HEK293 (cell line): ENCODE measurements around the gene DAG1.
A peak's percentile ranks its signal among the peaks of the same experiment; 100 is the strongest.

Experiments used
- CTCF ChIA-PET: fragments of 350-600 bp; formaldehyde crosslinking; extraction: SDS; loops from one replicate; lab custom pipeline; 2021; ENCODE audit warnings: antibody characterized with exemption; lab: Yijun Ruan, JAX
- POLR2A ChIA-PET: fragments of 300-600 bp; formaldehyde crosslinking; extraction: SDS; loops from one replicate; lab custom pipeline; 2020; ENCODE audit warnings: antibody characterized with exemption, inconsistent platforms; lab: Yijun Ruan, JAX
- H3K27ac ChIP-seq: fragments of 200-500 bp; sonication (Bioruptor generic); 2 replicates; pipeline ENCODE4 v1.5.1; 2014; ENCODE audit warnings: low read depth, low read length, control low read depth, inconsistent platforms; ENCODE audit errors: extremely low read depth
- H3K36me3 ChIP-seq, 2 experiments: fragments of 200-500 bp in 1 of 2; sonication (Bioruptor generic) in 1 of 2; 1 replicate in 1 of 2; 2 replicates in 1 of 2; pipeline ENCODE4 v1.5.1; 2014 to 2017; ENCODE audit warnings: inconsistent platforms in 2 of 2, low read length in 2 of 2; ENCODE audit not compliant: control insufficient read depth in 2 of 2, insufficient read depth in 1 of 2
- H3K4me1 ChIP-seq: fragments of 200-500 bp; sonication (Bioruptor generic); 2 replicates; pipeline ENCODE4 v1.5.1; 2014; ENCODE audit warnings: mild to moderate bottlenecking, low read length, inconsistent platforms; ENCODE audit not compliant: control insufficient read depth, insufficient read depth
- H3K4me3 ChIP-seq: 2 replicates; pipeline ENCODE4 v1.5.1; 2011; ENCODE audit warnings: low read depth, mild to moderate bottlenecking, control low read depth, low read length, moderate library complexity
- H3K9me3 ChIP-seq: fragments of 200-500 bp; sonication (Bioruptor generic); 2 replicates; pipeline ENCODE4 v1.5.1; 2014; ENCODE audit warnings: low read depth, low read length, inconsistent platforms; ENCODE audit not compliant: control insufficient read depth, insufficient read depth
- GLI2 ChIP-seq: fragments of 450-650 bp; formaldehyde crosslinking; IDR thresholded peaks from 2 replicates; pipeline ENCODE4; 2017; ENCODE audit warnings: missing biosample characterization, missing genetic modification characterization, low read depth, borderline replicate concordance
- HOXC10 ChIP-seq: sonication (generic); formaldehyde crosslinking; IDR thresholded peaks from 2 replicates; pipeline ENCODE4 v1.8.1; 2023; ENCODE audit warnings: mild to moderate bottlenecking, missing genetic modification reagents
- KLF7 ChIP-seq: fragments of 450-650 bp; formaldehyde crosslinking; IDR thresholded peaks from 2 replicates; pipeline ENCODE4 v1.5.1; 2016; ENCODE audit warnings: missing biosample characterization, missing genetic modification characterization, borderline replicate concordance
- REPIN1 ChIP-seq: fragments of 450-650 bp; formaldehyde crosslinking; IDR thresholded peaks from 2 replicates; pipeline ENCODE4 v1.5.1; 2017; ENCODE audit warnings: missing biosample characterization, missing genetic modification characterization, low read depth
- SCRT2 ChIP-seq: fragments of 450-650 bp; formaldehyde crosslinking; IDR thresholded peaks from 2 replicates; pipeline ENCODE4 v1.5.1; 2016; ENCODE audit warnings: missing biosample characterization, missing genetic modification characterization
- ZBTB17 ChIP-seq: fragments of 450-650 bp; formaldehyde crosslinking; IDR thresholded peaks from 2 replicates; pipeline ENCODE4 v1.5.1; 2016; ENCODE audit warnings: missing biosample characterization, missing genetic modification characterization
- ZBTB21 ChIP-seq: fragments of 450-650 bp; formaldehyde crosslinking; IDR thresholded peaks from 2 replicates; pipeline ENCODE4 v1.5.1; 2017; ENCODE audit warnings: missing biosample characterization, missing genetic modification characterization
- ZFHX2 ChIP-seq: fragments of 450-650 bp; formaldehyde crosslinking; conservative IDR thresholded peaks from 2 replicates; pipeline ENCODE4 v1.5.1; 2016; ENCODE audit warnings: missing biosample characterization, missing genetic modification characterization
- ZNF132 ChIP-seq: fragments of 450-650 bp; formaldehyde crosslinking; IDR thresholded peaks from 2 replicates; pipeline ENCODE4 v1.5.1; 2017; ENCODE audit warnings: missing biosample characterization, missing genetic modification characterization, borderline replicate concordance
- ZNF157 ChIP-seq: fragments of 450-650 bp; formaldehyde crosslinking; IDR thresholded peaks from 2 replicates; pipeline ENCODE4 v1.5.1; 2016; ENCODE audit warnings: missing biosample characterization, missing genetic modification characterization
- ZNF202 ChIP-seq: fragments of 450-650 bp; formaldehyde crosslinking; IDR thresholded peaks from 2 replicates; pipeline ENCODE4 v1.5.1; 2016; ENCODE audit warnings: missing biosample characterization, missing genetic modification characterization, borderline replicate concordance
- ZNF24 ChIP-seq: fragments of 450-650 bp; formaldehyde crosslinking; IDR thresholded peaks from 2 replicates; pipeline ENCODE4 v1.5.1; 2016; ENCODE audit warnings: missing biosample characterization, missing genetic modification characterization
- ZNF248 ChIP-seq: fragments of 450-650 bp; formaldehyde crosslinking; IDR thresholded peaks from 2 replicates; pipeline ENCODE4 v1.5.1; 2017; ENCODE audit warnings: missing biosample characterization, missing genetic modification characterization
- ZNF311 ChIP-seq: fragments of 450-650 bp; formaldehyde crosslinking; IDR thresholded peaks from 2 replicates; pipeline ENCODE4 v1.5.1; 2017; ENCODE audit warnings: missing biosample characterization, missing genetic modification characterization, borderline replicate concordance
- ZNF335 ChIP-seq: fragments of 450-650 bp; formaldehyde crosslinking; conservative IDR thresholded peaks from 2 replicates; pipeline ENCODE4 v1.5.1; 2016; ENCODE audit warnings: missing biosample characterization, missing genetic modification characterization
- ZNF366 ChIP-seq: fragments of 450-650 bp; formaldehyde crosslinking; conservative IDR thresholded peaks from 2 replicates; pipeline ENCODE4 v1.5.1; 2016; ENCODE audit warnings: missing biosample characterization, missing genetic modification characterization
- ZNF394 ChIP-seq: fragments of 450-650 bp; formaldehyde crosslinking; IDR thresholded peaks from 2 replicates; pipeline ENCODE4 v1.5.1; 2016; ENCODE audit warnings: missing biosample characterization, missing genetic modification characterization, mild to moderate bottlenecking, moderate library complexity, borderline replicate concordance
- ZNF423 ChIP-seq: fragments of 450-650 bp; formaldehyde crosslinking; IDR thresholded peaks from 2 replicates; pipeline ENCODE4 v1.5.1; 2016; ENCODE audit warnings: missing biosample characterization, missing genetic modification characterization
- ZNF544 ChIP-seq: fragments of 450-650 bp; formaldehyde crosslinking; IDR thresholded peaks from 2 replicates; pipeline ENCODE4 v1.5.0; 2017; ENCODE audit warnings: missing biosample characterization, missing genetic modification characterization
- ZNF623 ChIP-seq: fragments of 450-650 bp; formaldehyde crosslinking; IDR thresholded peaks from 2 replicates; pipeline ENCODE4 v1.5.1; 2016; ENCODE audit warnings: missing biosample characterization, missing genetic modification characterization
- ZNF626 ChIP-seq: fragments of 450-650 bp; sonication (Bioruptor Pico); formaldehyde crosslinking; IDR thresholded peaks from 2 replicates; pipeline ENCODE4 v1.5.1; 2018; ENCODE audit warnings: missing biosample characterization, missing genetic modification characterization, inconsistent platforms
- ZSCAN23 ChIP-seq: fragments of 450-650 bp; formaldehyde crosslinking; IDR thresholded peaks from 2 replicates; pipeline ENCODE4 v1.5.1; 2016; ENCODE audit warnings: missing biosample characterization, missing genetic modification characterization
- TF ChIP-seq, protein P1 (sequence below): fragments of 450-650 bp; formaldehyde crosslinking; IDR thresholded peaks from 2 replicates; pipeline ENCODE4 v1.5.1; 2017; ENCODE audit warnings: missing biosample characterization, missing genetic modification characterization
- TF ChIP-seq, protein P2 (sequence below): fragments of 450-650 bp; formaldehyde crosslinking; IDR thresholded peaks from 2 replicates; pipeline ENCODE4 v1.5.1; 2016; ENCODE audit warnings: missing biosample characterization, missing genetic modification characterization
- TF ChIP-seq, protein P3 (sequence below): fragments of 450-650 bp; formaldehyde crosslinking; IDR thresholded peaks from 2 replicates; pipeline ENCODE4 v1.5.1; 2016; ENCODE audit warnings: missing biosample characterization, missing genetic modification characterization, borderline replicate concordance
- TF ChIP-seq, protein P4 (sequence below): fragments of 450-650 bp; formaldehyde crosslinking; IDR thresholded peaks from 2 replicates; pipeline ENCODE4 v1.5.1; 2016; ENCODE audit warnings: missing biosample characterization, missing genetic modification characterization
- TF ChIP-seq, protein P5 (sequence below): fragments of 450-650 bp; formaldehyde crosslinking; IDR thresholded peaks from 2 replicates; pipeline ENCODE4 v1.5.1; 2017; ENCODE audit warnings: missing biosample characterization, missing genetic modification characterization

The DAG1 gene

DNA sequence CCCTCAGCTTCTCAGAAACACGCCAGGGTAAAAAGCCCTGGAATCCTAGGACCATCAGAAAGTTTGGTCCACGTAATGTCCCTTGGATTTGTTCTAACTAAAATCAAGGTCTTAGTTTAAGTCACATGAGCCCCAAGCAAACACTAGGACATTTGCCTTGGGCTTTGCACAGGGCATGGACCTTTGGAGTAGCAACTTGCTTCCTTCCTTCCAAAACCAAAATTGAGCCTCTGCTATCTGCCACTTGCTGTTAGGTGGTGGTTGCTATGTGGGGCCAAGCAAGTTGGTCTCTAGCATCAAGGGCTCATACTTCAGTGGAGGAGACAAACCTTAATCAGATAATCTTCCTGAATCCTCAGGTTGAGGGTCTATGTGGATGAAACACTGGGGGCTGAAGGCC is 4.0 kb upstream of the DAG1 start:
- POLR2A ChIA-PET = no interaction called here
- H3K27ac ChIP-seq = no peak overlapping the region

DNA sequence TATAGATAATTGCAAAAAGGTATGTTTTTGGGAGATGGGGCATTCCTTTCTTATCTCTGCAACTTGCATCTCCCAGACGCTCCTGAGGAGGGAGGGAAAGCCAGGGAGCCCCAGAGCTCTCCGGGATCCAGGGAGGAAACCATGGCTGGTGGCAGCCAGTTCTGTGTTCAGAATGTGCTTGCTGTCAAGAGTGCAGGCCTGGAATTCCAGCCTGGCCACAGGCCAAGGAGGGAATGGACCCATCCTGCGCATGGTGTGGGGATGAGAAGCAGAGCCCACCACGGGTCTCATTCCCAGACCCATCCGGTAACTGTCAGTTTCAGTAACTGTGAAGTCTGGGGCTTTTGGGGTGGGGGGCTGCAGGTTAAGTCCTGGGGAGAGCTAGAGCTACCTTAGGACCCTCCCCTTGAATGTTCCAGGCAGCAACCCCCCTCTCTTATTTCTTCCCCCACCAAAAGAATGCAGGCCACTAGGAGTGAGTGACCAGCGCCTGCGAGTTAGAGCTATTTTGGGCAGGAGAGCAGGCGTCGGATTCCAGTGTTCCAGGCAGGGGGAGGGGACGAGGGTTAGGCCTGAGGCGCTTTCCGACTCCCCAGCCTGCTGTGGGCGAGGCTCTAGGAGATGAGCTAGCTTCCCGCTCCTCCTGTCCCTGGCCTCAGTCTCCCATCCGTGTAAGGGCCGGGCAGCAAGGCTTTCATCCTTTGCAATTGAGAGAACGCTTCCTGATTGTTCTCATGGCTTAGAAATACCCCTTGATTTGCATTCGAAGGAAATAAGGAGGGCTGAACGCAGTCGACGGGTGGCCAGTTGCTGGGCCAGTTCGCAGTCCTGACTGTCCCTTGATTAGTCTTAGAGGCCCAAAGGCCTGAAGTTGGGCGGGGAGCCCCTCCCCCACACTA is 781 bp upstream of the DAG1 start:
- ChIA-PET CTCF (interaction anchor here (1.1 to 2.8 kb wide), 2 partner anchors 70 to 202 kb away, joined by 3 to 8 read pairs; no protein-coding TSS in a partner anchor), POLR2A (interaction anchor here (0.5 to 2.2 kb wide), 12 partner anchors 8 to 490 kb away, joined by 3 to 8 read pairs (median 4); partner anchors contain the start of genes IMPDH2, LAMB2, NICN1 and RHOA)
- no peaks in the 10 kb centered on the region for H3K9me3 ChIP-seq
- H3K4me1 ChIP-seq = peaks cover 6% of the 10 kb centered on the region; the same call in 1 of the 2 replicates
- H3K27ac ChIP-seq = peak overlapping the region; percentile 51; the same call in 1 of the 2 replicates
- H3K4me3 ChIP-seq = peak overlapping the region; percentile 56
- H3K36me3 ChIP-seq = peaks cover 0 to 3% of the 10 kb centered on the region in 2 experiments; a peak in 2 of 3 replicates
- TF ChIP-seq, protein P1, sequence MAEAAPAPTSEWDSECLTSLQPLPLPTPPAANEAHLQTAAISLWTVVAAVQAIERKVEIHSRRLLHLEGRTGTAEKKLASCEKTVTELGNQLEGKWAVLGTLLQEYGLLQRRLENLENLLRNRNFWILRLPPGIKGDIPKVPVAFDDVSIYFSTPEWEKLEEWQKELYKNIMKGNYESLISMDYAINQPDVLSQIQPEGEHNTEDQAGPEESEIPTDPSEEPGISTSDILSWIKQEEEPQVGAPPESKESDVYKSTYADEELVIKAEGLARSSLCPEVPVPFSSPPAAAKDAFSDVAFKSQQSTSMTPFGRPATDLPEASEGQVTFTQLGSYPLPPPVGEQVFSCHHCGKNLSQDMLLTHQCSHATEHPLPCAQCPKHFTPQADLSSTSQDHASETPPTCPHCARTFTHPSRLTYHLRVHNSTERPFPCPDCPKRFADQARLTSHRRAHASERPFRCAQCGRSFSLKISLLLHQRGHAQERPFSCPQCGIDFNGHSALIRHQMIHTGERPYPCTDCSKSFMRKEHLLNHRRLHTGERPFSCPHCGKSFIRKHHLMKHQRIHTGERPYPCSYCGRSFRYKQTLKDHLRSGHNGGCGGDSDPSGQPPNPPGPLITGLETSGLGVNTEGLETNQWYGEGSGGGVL (tag by site-specific recombination) = peak; percentile 87
- TF ChIP-seq ZNF202 (tag by site-specific recombination) (no peak), REPIN1 (tag by site-specific recombination) (no peak), ZBTB17 (tag by site-specific recombination) (peak; percentile 26; the same call in 1 of the 2 replicates), ZNF544 (tag by site-specific recombination) (no peak), KLF7 (0 out of 2 replicates have a peak, but pooled peaks have one; percentile 66), ZNF248 (tag by site-specific recombination) (no peak), GLI2 (tag by site-specific recombination) (no peak), ZNF394 (tag by site-specific recombination) (peak; percentile 16; the same call in 1 of the 2 replicates)
- TF ChIP-seq, protein P2, sequence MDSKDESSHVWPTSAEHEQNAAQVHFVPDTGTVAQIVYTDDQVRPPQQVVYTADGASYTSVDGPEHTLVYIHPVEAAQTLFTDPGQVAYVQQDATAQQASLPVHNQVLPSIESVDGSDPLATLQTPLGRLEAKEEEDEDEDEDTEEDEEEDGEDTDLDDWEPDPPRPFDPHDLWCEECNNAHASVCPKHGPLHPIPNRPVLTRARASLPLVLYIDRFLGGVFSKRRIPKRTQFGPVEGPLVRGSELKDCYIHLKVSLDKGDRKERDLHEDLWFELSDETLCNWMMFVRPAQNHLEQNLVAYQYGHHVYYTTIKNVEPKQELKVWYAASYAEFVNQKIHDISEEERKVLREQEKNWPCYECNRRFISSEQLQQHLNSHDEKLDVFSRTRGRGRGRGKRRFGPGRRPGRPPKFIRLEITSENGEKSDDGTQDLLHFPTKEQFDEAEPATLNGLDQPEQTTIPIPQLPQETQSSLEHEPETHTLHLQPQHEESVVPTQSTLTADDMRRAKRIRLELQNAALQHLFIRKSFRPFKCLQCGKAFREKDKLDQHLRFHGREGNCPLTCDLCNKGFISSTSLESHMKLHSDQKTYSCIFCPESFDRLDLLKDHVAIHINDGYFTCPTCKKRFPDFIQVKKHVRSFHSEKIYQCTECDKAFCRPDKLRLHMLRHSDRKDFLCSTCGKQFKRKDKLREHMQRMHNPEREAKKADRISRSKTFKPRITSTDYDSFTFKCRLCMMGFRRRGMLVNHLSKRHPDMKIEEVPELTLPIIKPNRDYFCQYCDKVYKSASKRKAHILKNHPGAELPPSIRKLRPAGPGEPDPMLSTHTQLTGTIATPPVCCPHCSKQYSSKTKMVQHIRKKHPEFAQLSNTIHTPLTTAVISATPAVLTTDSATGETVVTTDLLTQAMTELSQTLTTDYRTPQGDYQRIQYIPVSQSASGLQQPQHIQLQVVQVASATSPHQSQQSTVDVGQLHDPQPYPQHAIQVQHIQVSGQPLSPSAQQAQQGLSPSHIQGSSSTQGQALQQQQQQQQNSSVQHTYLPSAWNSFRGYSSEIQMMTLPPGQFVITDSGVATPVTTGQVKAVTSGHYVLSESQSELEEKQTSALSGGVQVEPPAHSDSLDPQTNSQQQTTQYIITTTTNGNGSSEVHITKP (tag by site-specific recombination) = peak; percentile 22; the same call in 1 of the 2 replicates

More for the DNA sequence above, 4.0 kb upstream of the DAG1 start:
- H3K36me3 ChIP-seq = no peaks in the 10 kb centered on the region
- CTCF ChIA-PET = no interaction called here
- no peak overlapping the region for H3K4me3 ChIP-seq
- H3K9me3 ChIP-seq = no peaks in the 10 kb centered on the region
- TF ChIP-seq ZSCAN23 = no peak
- TF ChIP-seq ZNF623 (tag by site-specific recombination) = no peak
- TF ChIP-seq ZBTB21 (tag by site-specific recombination) = no peak
- TF ChIP-seq, protein P3, sequence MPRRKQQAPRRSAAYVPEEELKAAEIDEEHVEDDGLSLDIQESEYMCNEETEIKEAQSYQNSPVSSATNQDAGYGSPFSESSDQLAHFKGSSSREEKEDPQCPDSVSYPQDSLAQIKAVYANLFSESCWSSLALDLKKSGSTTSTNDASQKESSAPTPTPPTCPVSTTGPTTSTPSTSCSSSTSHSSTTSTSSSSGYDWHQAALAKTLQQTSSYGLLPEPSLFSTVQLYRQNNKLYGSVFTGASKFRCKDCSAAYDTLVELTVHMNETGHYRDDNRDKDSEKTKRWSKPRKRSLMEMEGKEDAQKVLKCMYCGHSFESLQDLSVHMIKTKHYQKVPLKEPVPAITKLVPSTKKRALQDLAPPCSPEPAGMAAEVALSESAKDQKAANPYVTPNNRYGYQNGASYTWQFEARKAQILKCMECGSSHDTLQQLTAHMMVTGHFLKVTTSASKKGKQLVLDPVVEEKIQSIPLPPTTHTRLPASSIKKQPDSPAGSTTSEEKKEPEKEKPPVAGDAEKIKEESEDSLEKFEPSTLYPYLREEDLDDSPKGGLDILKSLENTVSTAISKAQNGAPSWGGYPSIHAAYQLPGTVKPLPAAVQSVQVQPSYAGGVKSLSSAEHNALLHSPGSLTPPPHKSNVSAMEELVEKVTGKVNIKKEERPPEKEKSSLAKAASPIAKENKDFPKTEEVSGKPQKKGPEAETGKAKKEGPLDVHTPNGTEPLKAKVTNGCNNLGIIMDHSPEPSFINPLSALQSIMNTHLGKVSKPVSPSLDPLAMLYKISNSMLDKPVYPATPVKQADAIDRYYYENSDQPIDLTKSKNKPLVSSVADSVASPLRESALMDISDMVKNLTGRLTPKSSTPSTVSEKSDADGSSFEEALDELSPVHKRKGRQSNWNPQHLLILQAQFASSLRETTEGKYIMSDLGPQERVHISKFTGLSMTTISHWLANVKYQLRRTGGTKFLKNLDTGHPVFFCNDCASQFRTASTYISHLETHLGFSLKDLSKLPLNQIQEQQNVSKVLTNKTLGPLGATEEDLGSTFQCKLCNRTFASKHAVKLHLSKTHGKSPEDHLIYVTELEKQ (tag by site-specific recombination) = no peak
- no peak for TF ChIP-seq ZNF157 (tag by site-specific recombination)
- TF ChIP-seq ZNF311 (tag by site-specific recombination) = no peak
- TF ChIP-seq ZNF626 (tag by site-specific recombination) = no peak
- no peak for TF ChIP-seq ZNF366 (tag by site-specific recombination)
- TF ChIP-seq, protein P4, sequence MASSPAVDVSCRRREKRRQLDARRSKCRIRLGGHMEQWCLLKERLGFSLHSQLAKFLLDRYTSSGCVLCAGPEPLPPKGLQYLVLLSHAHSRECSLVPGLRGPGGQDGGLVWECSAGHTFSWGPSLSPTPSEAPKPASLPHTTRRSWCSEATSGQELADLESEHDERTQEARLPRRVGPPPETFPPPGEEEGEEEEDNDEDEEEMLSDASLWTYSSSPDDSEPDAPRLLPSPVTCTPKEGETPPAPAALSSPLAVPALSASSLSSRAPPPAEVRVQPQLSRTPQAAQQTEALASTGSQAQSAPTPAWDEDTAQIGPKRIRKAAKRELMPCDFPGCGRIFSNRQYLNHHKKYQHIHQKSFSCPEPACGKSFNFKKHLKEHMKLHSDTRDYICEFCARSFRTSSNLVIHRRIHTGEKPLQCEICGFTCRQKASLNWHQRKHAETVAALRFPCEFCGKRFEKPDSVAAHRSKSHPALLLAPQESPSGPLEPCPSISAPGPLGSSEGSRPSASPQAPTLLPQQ (tag by site-specific recombination) = no peak
- TF ChIP-seq ZNF24 (tag by site-specific recombination) = no peak
- TF ChIP-seq ZNF423 (tag by site-specific recombination) = no peak
- no peak for TF ChIP-seq HOXC10 (CRISPR knock-in tag)
- TF ChIP-seq ZNF335 = no peak
- no peak for TF ChIP-seq SCRT2 (tag by site-specific recombination)
- TF ChIP-seq ZFHX2 (tag by site-specific recombination) = no peak
- TF ChIP-seq, protein P5, sequence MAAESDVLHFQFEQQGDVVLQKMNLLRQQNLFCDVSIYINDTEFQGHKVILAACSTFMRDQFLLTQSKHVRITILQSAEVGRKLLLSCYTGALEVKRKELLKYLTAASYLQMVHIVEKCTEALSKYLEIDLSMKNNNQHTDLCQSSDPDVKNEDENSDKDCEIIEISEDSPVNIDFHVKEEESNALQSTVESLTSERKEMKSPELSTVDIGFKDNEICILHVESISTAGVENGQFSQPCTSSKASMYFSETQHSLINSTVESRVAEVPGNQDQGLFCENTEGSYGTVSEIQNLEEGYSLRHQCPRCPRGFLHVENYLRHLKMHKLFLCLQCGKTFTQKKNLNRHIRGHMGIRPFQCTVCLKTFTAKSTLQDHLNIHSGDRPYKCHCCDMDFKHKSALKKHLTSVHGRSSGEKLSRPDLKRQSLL (tag by site-specific recombination) = no peak
- TF ChIP-seq ZNF132 = no peak
- H3K4me1 ChIP-seq = peaks cover 3% of the 10 kb centered on the region; the same call in 1 of the 2 replicates
